Upper lobe of left lung (tissue), 6 donors: ENCODE data around the gene HES7. TPM values are rescaled to one million over a fixed set of nuclear protein-coding genes. Genes with fewer than 3 reads are reported as not detected.

Experiments
- ATAC-seq, 2 donors: fragments of 200-7000 bp; cut with Tn5 transposase; one replicate each; pipeline ENCODE4 v1.9.1; 2022; ENCODE audit warnings: mild to moderate bottlenecking in 2 of 2, moderate library complexity in 2 of 2; ENCODE audit not compliant: low FRiP score in 2 of 2
- DNase-seq, 2 donors: peaks; one replicate each; pipeline ENCODE4 v3.0.0-alpha.2; 2019 to 2020
- H3K27ac ChIP-seq, 4 donors: fragments of 200-600 bp; sonication (generic); one replicate each; pipeline ENCODE4 v1.5.1; 2016 to 2019
- H3K27me3 ChIP-seq, 4 donors: fragments of 200-600 bp; sonication (generic); one replicate each; pipeline ENCODE4 v1.5.1; 2017 to 2019
- H3K36me3 ChIP-seq, 4 donors: fragments of 200-600 bp; sonication (generic); one replicate each; pipeline ENCODE4 v1.5.1; 2016 to 2019
- H3K4me1 ChIP-seq, 4 donors: fragments of 200-600 bp; sonication (generic); one replicate each; pipeline ENCODE4 v1.5.1; 2018 to 2019
- H3K4me3 ChIP-seq, 4 donors: fragments of 200-600 bp; sonication (generic); one replicate each; pipeline ENCODE4 v1.5.1; 2017 to 2019; ENCODE audit warnings: mild to moderate bottlenecking in 2 of 4, moderate library complexity in 1 of 4
- H3K9me3 ChIP-seq, 4 donors: fragments of 200-600 bp; sonication (generic); one replicate each; pipeline ENCODE4 v1.5.1; 2018 to 2019
- EP300 ChIP-seq, 4 donors: sonication (generic); formaldehyde crosslinking; IDR thresholded peaks; one replicate each; pipeline ENCODE4 v1.5.1; 2017; ENCODE audit warnings: antibody characterized with exemption in 4 of 4, control low read depth in 2 of 4
- POLR2A ChIP-seq, 4 donors: fragments of 450-650 bp; IDR thresholded peaks; one replicate each; pipeline ENCODE4 v1.5.1; 2016 to 2017; ENCODE audit warnings: antibody characterized with exemption in 4 of 4, mild to moderate bottlenecking in 2 of 4
- POLR2AphosphoS5 ChIP-seq, 2 donors: sonication (generic); formaldehyde crosslinking; IDR thresholded peaks; one replicate each; pipeline ENCODE4 v1.5.1; 2017; ENCODE audit warnings: antibody characterized with exemption in 2 of 2
- WGBS, 2 donors: methylation state at CpG; one replicate each; pipeline ENCODE4 v1.1.5; 2017 to 2018; 5-methylcytosine and 5-hydroxymethylcytosine counted together
- total RNA-seq, 6 donors: library from RNA; depleted of rRNA in 4 of 6; stranded (reverse); fragments of >200 nt in 4 of 6; gene quantifications; one replicate each; pipeline versions ENCODE4 v1.1.0 to v1.2.1, GENCODE V29; 2016 to 2021
- TF ChIP-seq, protein P1 (sequence below), 6 experiments: fragments of 450-650 bp in 4 of 6; fragments of 200-600 bp in 2 of 6; sonication (generic) in 2 of 6; IDR thresholded peaks; one replicate each; pipeline ENCODE4 v1.5.1; 2016 to 2019; ENCODE audit warnings: antibody characterized with exemption in 6 of 6
- donor health status: DM: no; HTN: no; CAD: no; lungs with moderate emphysema.
- donor health status: DM: no; HTN: yes; CAD: no; lungs with severe emphysema.

Gene HES7
- total RNA-seq, 6 donors from 2014 or later = 4.9 TPM; not detected in 5

DNA sequence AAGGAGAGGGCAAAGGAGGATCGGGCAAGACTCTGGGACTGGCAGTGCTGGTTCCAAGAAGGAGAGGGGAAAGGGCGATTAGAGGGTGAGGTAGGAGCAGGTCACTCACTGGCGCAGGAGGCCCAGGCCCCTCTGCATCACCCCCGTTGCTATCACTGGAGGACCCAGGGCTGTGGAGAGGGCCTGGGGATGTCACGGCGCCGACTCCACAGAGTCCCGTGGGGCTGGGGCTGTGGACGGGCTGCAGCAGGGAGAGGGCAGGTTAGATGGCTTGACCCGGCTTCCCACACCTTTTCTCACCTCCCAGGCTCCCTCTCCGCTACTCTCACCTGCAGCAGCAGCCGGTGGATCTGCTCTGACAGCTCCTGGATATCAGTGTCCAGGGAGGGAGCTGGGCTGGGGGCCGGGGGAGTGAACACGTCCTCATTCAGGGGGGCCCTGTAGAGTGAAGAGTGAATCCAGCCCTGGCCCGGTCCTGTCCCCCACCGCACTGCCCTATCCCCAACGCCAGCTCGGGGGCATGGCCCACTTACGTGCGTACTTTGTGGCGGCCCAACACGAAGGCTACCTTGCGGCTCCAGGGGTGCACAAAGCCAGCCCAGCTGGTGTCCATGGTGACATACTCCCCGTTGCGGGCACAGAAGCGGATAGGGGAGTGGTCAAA, 23.4 kb upstream of the HES7 start:
- Histone ChIP-seq H3K4me3 (no peak overlapping the region), H3K27me3 (no peaks in the 10 kb centered on the region), H3K27ac (peak overlapping the region in 3 of 4 donors; percentile 37 to 61 (median 60)), H3K36me3 (peaks cover 79 to 87% (median 85%) of the 10 kb centered on the region in 4 donors), H3K9me3 (no peaks in the 10 kb centered on the region), H3K4me1 (peaks cover 14 to 50% (median 18%) of the 10 kb centered on the region in 4 donors)
- TF ChIP-seq POLR2A (IDR thresholded peaks at IDR 0.05) (no peak), POLR2AphosphoS5 (IDR thresholded peaks at IDR 0.05) (no peak), EP300 (IDR thresholded peaks at IDR 0.05) (no peak)
- TF ChIP-seq, protein P1, sequence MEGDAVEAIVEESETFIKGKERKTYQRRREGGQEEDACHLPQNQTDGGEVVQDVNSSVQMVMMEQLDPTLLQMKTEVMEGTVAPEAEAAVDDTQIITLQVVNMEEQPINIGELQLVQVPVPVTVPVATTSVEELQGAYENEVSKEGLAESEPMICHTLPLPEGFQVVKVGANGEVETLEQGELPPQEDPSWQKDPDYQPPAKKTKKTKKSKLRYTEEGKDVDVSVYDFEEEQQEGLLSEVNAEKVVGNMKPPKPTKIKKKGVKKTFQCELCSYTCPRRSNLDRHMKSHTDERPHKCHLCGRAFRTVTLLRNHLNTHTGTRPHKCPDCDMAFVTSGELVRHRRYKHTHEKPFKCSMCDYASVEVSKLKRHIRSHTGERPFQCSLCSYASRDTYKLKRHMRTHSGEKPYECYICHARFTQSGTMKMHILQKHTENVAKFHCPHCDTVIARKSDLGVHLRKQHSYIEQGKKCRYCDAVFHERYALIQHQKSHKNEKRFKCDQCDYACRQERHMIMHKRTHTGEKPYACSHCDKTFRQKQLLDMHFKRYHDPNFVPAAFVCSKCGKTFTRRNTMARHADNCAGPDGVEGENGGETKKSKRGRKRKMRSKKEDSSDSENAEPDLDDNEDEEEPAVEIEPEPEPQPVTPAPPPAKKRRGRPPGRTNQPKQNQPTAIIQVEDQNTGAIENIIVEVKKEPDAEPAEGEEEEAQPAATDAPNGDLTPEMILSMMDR (IDR thresholded peaks at IDR 0.05) = no peak
- 92 to 95% methylated on average over 25 to 26 of the region's 26 CpGs for WGBS, 2 donors
- peak in 1 of 2 donors; percentile 78 for DNase-seq
- no peak for ATAC-seq

GRCh38 chr17:8146381-8147140, 22.7 kb upstream of the HES7 start:
- Histone ChIP-seq H3K9me3 (no peaks in the 10 kb centered on the region), H3K27ac (peak overlapping the region in 3 of 4 donors; percentile 37 to 64 (median 60)), H3K27me3 (no peaks in the 10 kb centered on the region), H3K36me3 (peaks cover 86 to 95% (median 92%) of the 10 kb centered on the region in 4 donors), H3K4me1 (peaks cover 14 to 50% (median 18%) of the 10 kb centered on the region in 4 donors), H3K4me3 (no peak overlapping the region)
- DNase-seq = peak in 1 of 2 donors; percentile 42
- TF ChIP-seq EP300 (IDR thresholded peaks at IDR 0.05) (no peak), POLR2A (IDR thresholded peaks at IDR 0.05) (no peak), POLR2AphosphoS5 (IDR thresholded peaks at IDR 0.05) (peak in 1 of 2 donors; percentile 10)
- TF ChIP-seq, protein P1 (IDR thresholded peaks at IDR 0.05) = no peak
- ATAC-seq = no peak
- 94 to 96% methylated on average over 12 to 14 of the region's 14 CpGs for WGBS, 2 donors

DNA sequence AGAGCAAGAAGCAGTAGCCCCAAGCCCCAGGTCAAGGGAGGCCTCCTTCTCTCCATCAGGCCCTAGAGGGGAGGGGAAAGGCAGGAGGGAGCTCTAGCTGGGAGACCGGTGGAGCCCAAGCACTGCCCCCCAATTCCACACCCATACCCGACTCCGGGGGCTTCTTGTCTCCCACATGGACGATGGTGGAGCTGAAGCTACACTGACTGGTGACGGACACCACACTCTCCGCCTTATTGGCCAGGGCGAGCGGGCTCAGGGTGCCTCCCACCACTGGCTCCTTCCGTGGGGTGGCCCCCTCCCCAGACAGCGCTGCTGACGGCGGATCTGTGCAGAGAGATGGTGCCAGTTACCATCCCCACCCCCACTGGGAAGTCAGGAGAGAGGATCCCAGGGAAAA, 21.9 kb upstream of the HES7 start:
- no peak for ATAC-seq
- TF ChIP-seq POLR2A (IDR thresholded peaks at IDR 0.05) (no peak), EP300 (IDR thresholded peaks at IDR 0.05) (no peak), POLR2AphosphoS5 (IDR thresholded peaks at IDR 0.05) (no peak)
- TF ChIP-seq, protein P1 (IDR thresholded peaks at IDR 0.05) = no peak
- peak overlapping the region in 3 of 4 donors; percentile 37 to 64 (median 60) for H3K27ac ChIP-seq
- no peak overlapping the region for H3K4me3 ChIP-seq
- H3K9me3 ChIP-seq = no peaks in the 10 kb centered on the region
- H3K4me1 ChIP-seq = peaks cover 12 to 45% (median 17%) of the 10 kb centered on the region in 4 donors
- WGBS, 2 donors = 96% methylated on average over 7 to 12 of the region's 12 CpGs
- H3K27me3 ChIP-seq = no peaks in the 10 kb centered on the region
- DNase-seq = peak in 1 of 2 donors; percentile 65
- peaks cover 92 to 100% (median 100%) of the 10 kb centered on the region in 4 donors for H3K36me3 ChIP-seq

DNA sequence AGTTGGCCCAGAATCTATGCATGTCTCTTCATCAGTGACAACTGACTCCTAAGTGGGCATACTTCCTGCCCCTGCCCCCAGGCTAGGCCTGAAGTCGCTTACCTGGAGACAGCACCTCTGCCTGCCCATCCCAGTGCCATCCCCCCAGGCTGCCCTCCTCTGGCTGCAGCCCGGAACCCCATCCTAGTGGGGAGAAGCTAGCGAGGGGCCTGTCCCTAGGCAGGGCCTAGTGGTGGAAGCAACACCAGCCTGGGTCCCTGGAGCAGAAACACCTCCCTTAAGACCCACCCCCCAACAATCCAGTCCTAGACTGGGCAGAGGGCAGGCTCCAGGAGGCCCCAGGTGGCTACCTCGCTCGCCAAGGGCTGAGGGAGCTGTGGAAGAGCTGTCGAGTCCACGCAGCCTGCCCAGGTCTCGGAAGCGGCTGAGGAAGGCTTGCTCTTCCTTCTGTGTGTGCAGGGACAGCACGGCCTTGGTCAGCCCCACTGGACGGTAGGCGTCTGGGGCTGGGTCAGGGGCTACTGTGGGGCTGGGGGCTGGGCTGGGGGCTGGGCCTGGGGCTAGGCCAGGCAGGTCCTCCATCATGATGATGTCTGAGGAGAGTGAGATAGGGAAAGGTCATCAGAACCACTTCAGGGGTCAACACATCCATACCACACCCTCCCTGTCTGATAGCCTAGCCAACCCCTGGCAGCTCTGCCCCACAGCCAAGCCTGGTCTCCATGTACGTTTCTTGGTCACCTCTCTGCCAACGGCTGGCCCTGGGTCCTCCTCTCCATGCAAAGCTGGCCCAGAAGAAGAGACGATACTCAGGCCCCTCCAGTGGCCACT, 20.7 kb upstream of the HES7 start:
- peak in 1 of 4 donors; percentile 20 for TF ChIP-seq POLR2A (IDR thresholded peaks at IDR 0.05)
- no peak for TF ChIP-seq EP300 (IDR thresholded peaks at IDR 0.05)
- Histone ChIP-seq H3K4me3 (no peak overlapping the region), H3K4me1 (peaks cover 7 to 45% (median 14%) of the 10 kb centered on the region in 4 donors), H3K27ac (peak overlapping the region in 1 of 4 donors; percentile 22), H3K36me3 (peaks cover 87 to 100% (median 100%) of the 10 kb centered on the region in 4 donors), H3K27me3 (no peaks in the 10 kb centered on the region), H3K9me3 (no peaks in the 10 kb centered on the region)
- no peak for ATAC-seq
- 87 to 93% methylated on average over 3 to 15 of the region's 15 CpGs for WGBS, 2 donors
- peak in 1 of 2 donors; percentile 62 for DNase-seq
